ENCODE data around the gene PTPRM. TPM values are rescaled to one million over a fixed set of nuclear protein-coding genes. Genes with fewer than 3 reads are reported as not detected.

Gene PTPRM
- total and polyA plus RNA-seq, 2 of the 4 experiments (the other 2 are of a cell fraction) = 28.3 to 51.2 TPM

GRCh38 chr18:8416212-8417019, 849.3 kb downstream of the PTPRM start:
- no peak overlapping the region for H3K18ac ChIP-seq (ENCODE audit: low read depth, low read length)
- H2AK9ac ChIP-seq (replicated peaks; ENCODE audit: low read depth, low read length, poor library complexity) = no peak overlapping the region
- H3K9me1 ChIP-seq (ENCODE audit: insufficient read depth, low read length) = no peaks in the 10 kb centered on the region
- no peaks in the 10 kb centered on the region for H3K36me3 ChIP-seq (ENCODE audit: control insufficient read depth, insufficient read depth, low read length)
- H3K4me2 ChIP-seq (ENCODE audit: low read depth, low read length) = no peak overlapping the region
- no peak overlapping the region for H2BK15ac ChIP-seq (ENCODE audit: low read depth, low read length)
- no peak overlapping the region for H3K9ac ChIP-seq (ENCODE audit: low read depth, low read length)
- dilution Hi-C loops (cut with HindIII; ENCODE audit: low sequenced_read_pairs, unreplicated experiment) (no loop called here), intact Hi-C loops (cut with micrococcal nuclease) (no loop called here), in situ Hi-C loops (cut with MboI; ENCODE audit: low sequenced_read_pairs) (no loop called here)
- no peaks in the 10 kb centered on the region for H3K4me1 ChIP-seq (ENCODE audit: control insufficient read depth, insufficient read depth, low read length)
- H3K27ac ChIP-seq (ENCODE audit: insufficient read depth, low read length) = no peak overlapping the region
- no peak overlapping the region for H3K14ac ChIP-seq (replicated peaks; ENCODE audit: low read depth, low read length)
- ChIA-PET CTCF (interaction anchor here (0.7 kb wide), 1 partner anchor 39 kb away, joined by 4 read pairs; no protein-coding TSS in a partner anchor), POLR2A (ENCODE audit: unreplicated experiment) (interaction anchor here (0.7 kb wide), 1 partner anchor 513 kb away, joined by 4 read pairs; no protein-coding TSS in a partner anchor)
- H3K79me1 ChIP-seq (ENCODE audit: low read depth in 1 of 2, low read length in 2 of 2) = no peaks in the 10 kb centered on the region
- no peak overlapping the region for H3K23ac ChIP-seq (ENCODE audit: low read depth, low read length)
- H4K91ac ChIP-seq (ENCODE audit: insufficient read depth, low read depth, low read length) = no peak overlapping the region
- H4K8ac ChIP-seq (ENCODE audit: low read depth in 2 of 2, low read length in 2 of 2) = no peak overlapping the region
- H3K4ac ChIP-seq (ENCODE audit: low read depth, low read length) = no peak overlapping the region
- H2BK120ac ChIP-seq (ENCODE audit: low read depth, low read length) = no peak overlapping the region
- H2AFZ ChIP-seq (replicated peaks; ENCODE audit: low read length, poor library complexity) = peak overlapping the region; percentile 3
- peak; percentile 42 for ATAC-seq (ENCODE audit: low read depth)
- H4K5ac ChIP-seq (ENCODE audit: low read depth, low read length) = no peak overlapping the region
- H2BK20ac ChIP-seq (ENCODE audit: low read depth, low read length) = no peak overlapping the region
- H3K9me3 ChIP-seq (ENCODE audit: control insufficient read depth, insufficient read depth, low read length) = peaks cover 5% of the 10 kb centered on the region; the same call in 1 of the 2 replicates
- no peaks in the 10 kb centered on the region for H4K20me1 ChIP-seq (ENCODE audit: insufficient read depth, low read length)
- H3K4me3 ChIP-seq (ENCODE audit: insufficient read depth, low read depth, low read length) = no peak overlapping the region
- DNase-seq = peak; percentile 4
- TF ChIP-seq FOS (IDR thresholded peaks at IDR 0.05; ENCODE audit: low read depth, low read length) = no peak
- TF ChIP-seq ELK1 (IDR thresholded peaks at IDR 0.05; ENCODE audit: borderline replicate concordance, low read depth, low read length) = no peak
- TF ChIP-seq CEBPB (IDR thresholded peaks at IDR 0.05; ENCODE audit: low read depth, low read length) = no peak
- TF ChIP-seq RCOR1 (IDR thresholded peaks at IDR 0.05; ENCODE audit: insufficient replicate concordance, low read length) = no peak
- TF ChIP-seq MAFK (IDR thresholded peaks at IDR 0.05; ENCODE audit: low read depth, low read length) = no peak
- TF ChIP-seq POLR2A (IDR thresholded peaks at IDR 0.05; ENCODE audit: low read depth, low read length) = no peak
- no peak for TF ChIP-seq RAD21 (IDR thresholded peaks at IDR 0.05; ENCODE audit: low read length)
- TF ChIP-seq SMC3 (IDR thresholded peaks at IDR 0.05; ENCODE audit: low read depth, low read length) = no peak
- no peak for TF ChIP-seq USF2 (IDR thresholded peaks at IDR 0.05; ENCODE audit: low read depth, low read length)
- peaks cover 2% of the 10 kb centered on the region for H3K27me3 ChIP-seq (ENCODE audit: control insufficient read depth, insufficient read depth, low read length)
- no peak overlapping the region for H3K56ac ChIP-seq (ENCODE audit: extremely low read depth, insufficient read depth, low read length)
- H2BK5ac ChIP-seq (ENCODE audit: low read depth, low read length, poor library complexity, severe bottlenecking) = no peak overlapping the region
- H2AK5ac ChIP-seq (ENCODE audit: low read depth, low read length) = no peak overlapping the region
- no TSS peak for BruUV-seq (replicated peaks)
- WGBS, 2 experiments (ENCODE audit: extremely low coverage in 2 of 2, insufficient read length in 1 of 2) = 77% methylated on average over 6 of the region's 15 CpGs; no CpG with 5 or more reads in 1 of the 2 experiments
